Activated B cell treated with CpG ODN at 0.5 μM for 24 hours (primary cell): ENCODE measurements around the gene SETMAR. TPM values are rescaled to one million over a fixed set of nuclear protein-coding genes. Genes with fewer than 3 reads are reported as not detected.
A peak's percentile ranks its signal among the peaks of the same experiment; 100 is the strongest.
"Not testable (repeated sequence)": the region's sequence is repeated elsewhere in the genome, so short reads cannot be mapped to it uniquely, and the experiment has no call there.

Experiments used
- ATAC-seq: fragments of 200-7000 bp; cut with Tn5 transposase; one replicate; pipeline ENCODE4 v1.10.0; 2021; ENCODE audit warnings: low read depth, mild to moderate bottlenecking, moderate library complexity
- CTCF ChIA-PET: fragments of 350-600 bp; sonication (Branson Sonifier 250); formaldehyde crosslinking; loops from one replicate; lab custom pipeline; 2021; ENCODE audit warnings: antibody characterized with exemption; lab: Charles Lee
- POLR2A ChIA-PET: fragments of 350-600 bp; sonication (Branson Sonifier 250); formaldehyde crosslinking; loops from one replicate; lab custom pipeline; 2021; ENCODE audit warnings: antibody characterized with exemption; lab: Charles Lee
- DNase-seq: peaks from one replicate; pipeline ENCODE4 v3.0.0; 2022
- H3K27ac Mint-ChIP-seq: one replicate; pipeline ENCODE4 v1.8.0; 2020; ENCODE audit warnings: mixed read lengths
- H3K27me3 Mint-ChIP-seq: one replicate; pipeline ENCODE4 v1.8.0; 2021; ENCODE audit warnings: mixed read lengths
- H3K36me3 Mint-ChIP-seq: one replicate; pipeline ENCODE4 v1.8.0; 2021; ENCODE audit warnings: low read depth, mixed read lengths
- H3K4me1 Mint-ChIP-seq: one replicate; pipeline ENCODE4 v1.8.0; 2021; ENCODE audit warnings: mixed read lengths
- H3K4me3 Mint-ChIP-seq: one replicate; pipeline ENCODE4 v1.8.0; 2020; ENCODE audit warnings: mild to moderate bottlenecking, mixed read lengths
- H3K9me3 Mint-ChIP-seq: one replicate; pipeline ENCODE4 v1.8.0; 2020; ENCODE audit warnings: mixed read lengths
- CTCF ChIP-seq: fragments of 200-600 bp; IDR thresholded peaks from one replicate; pipeline ENCODE4 v1.8.0; 2022; ENCODE audit warnings: antibody characterized with exemption, mild to moderate bottlenecking
- intact Hi-C: fragments of 100-400 bp; cut with micrococcal nuclease; formaldehyde crosslinking; loops from one replicate; pipeline ENCODE4 v1.15.1; 2024
- total RNA-seq: library from RNA; stranded (reverse); gene quantifications from 2 replicates; pipeline ENCODE4 v1.2.3, GENCODE V29; 2022

SETMAR gene
- total RNA-seq, 1 donor from 2014 or later = 11.4 TPM

- intact Hi-C loops = loop anchor here (1.0 kb wide), 2 partner anchors 1090 to 1094 kb away; no protein-coding TSS in a partner anchor
- no peaks in the 10 kb centered on the region for H3K4me1 Mint-ChIP-seq
- no peak overlapping the region for H3K4me3 Mint-ChIP-seq
- H3K36me3 Mint-ChIP-seq = no peaks in the 10 kb centered on the region
- no peaks in the 10 kb centered on the region for H3K27me3 Mint-ChIP-seq
- no peak overlapping the region for H3K27ac Mint-ChIP-seq
- DNase-seq (no peak), ATAC-seq (peak; percentile 74)
- CTCF ChIA-PET = interaction anchor here (0.6 to 12.1 kb wide), 9 partner anchors 9 to 1203 kb away, joined by 3 to 222 read pairs (median 4); no protein-coding TSS in a partner anchor
- TF ChIP-seq CTCF = peak; percentile 95
- H3K9me3 Mint-ChIP-seq = no peaks in the 10 kb centered on the region
- POLR2A ChIA-PET = interaction anchor here (0.6 kb wide), 1 partner anchor 917 kb away, joined by 4 read pairs; no protein-coding TSS in a partner anchor
Measured at GRCh38 chr3:4290272-4290893, 12.8 kb upstream of the SETMAR start.

DNA sequence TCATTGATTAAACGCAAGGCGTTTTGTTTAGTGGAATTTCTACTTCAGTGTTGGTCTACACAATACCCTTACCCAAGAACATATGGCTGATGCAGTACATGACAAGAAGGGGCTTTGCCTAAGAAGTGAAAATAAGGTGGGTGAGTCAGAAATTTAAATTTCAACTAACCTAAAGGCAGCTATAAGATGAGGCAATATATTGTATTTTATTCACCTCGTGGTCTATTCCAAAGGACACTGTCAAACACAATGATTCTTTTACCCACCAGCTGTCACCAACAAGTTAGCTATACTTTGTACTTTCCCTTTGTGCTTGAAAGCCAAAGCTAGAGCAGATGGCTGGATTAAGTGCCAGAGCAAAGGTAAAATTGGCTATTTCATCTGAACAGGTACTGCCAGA is 10.9 kb upstream of the SETMAR start:
- intact Hi-C loops = no loop called here
- Mint-ChIP-seq H3K4me1 (no peaks in the 10 kb centered on the region), H3K4me3 (no peak overlapping the region), H3K9me3 (no peaks in the 10 kb centered on the region), H3K36me3 (no peaks in the 10 kb centered on the region), H3K27ac (no peak overlapping the region), H3K27me3 (no peaks in the 10 kb centered on the region)
- no peak for TF ChIP-seq CTCF
- DNase-seq = no peak
- ATAC-seq = no peak
- ChIA-PET CTCF (interaction anchor here (1.5 to 12.1 kb wide), 2 partner anchors 21 to 1092 kb away, joined by 4 to 222 read pairs; no protein-coding TSS in a partner anchor), POLR2A (no interaction called here)

GRCh38 chr3:4294616-4295327 is 8.4 kb upstream of the SETMAR start:
- H3K36me3 Mint-ChIP-seq = no peaks in the 10 kb centered on the region
- no peak for TF ChIP-seq CTCF
- ATAC-seq (no peak), DNase-seq (no peak)
- no peak overlapping the region for H3K27ac Mint-ChIP-seq
- CTCF ChIA-PET = interaction anchor here (3.4 to 12.1 kb wide), 2 partner anchors 1094 kb away, joined by 21 to 222 read pairs; no protein-coding TSS in a partner anchor
- POLR2A ChIA-PET = no interaction called here
- intact Hi-C loops = no loop called here
- H3K27me3 Mint-ChIP-seq = no peaks in the 10 kb centered on the region
- H3K4me1 Mint-ChIP-seq = no peaks in the 10 kb centered on the region
- H3K4me3 Mint-ChIP-seq = no peak overlapping the region
- no peaks in the 10 kb centered on the region for H3K9me3 Mint-ChIP-seq

DNA sequence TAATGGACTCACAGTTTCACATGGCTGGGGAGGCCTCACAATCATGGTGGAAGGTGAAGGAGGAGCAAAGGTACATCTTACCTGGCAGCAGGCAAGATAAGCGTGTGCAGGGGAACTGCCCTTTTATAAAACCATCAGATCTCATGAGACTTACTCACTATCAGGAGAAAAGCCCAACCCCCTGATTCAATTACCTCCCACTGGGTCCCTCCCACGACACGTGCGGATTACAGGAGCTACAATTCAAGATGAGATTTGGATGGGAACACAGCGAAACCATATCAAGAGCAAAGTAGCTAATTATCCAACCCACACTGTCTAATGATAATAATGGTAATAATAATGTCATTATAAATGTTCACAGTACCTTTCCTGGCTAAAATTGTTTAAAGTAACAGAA is 6.7 kb upstream of the SETMAR start:
- H3K9me3 Mint-ChIP-seq, H3K4me3 Mint-ChIP-seq, H3K36me3 Mint-ChIP-seq, ATAC-seq, DNase-seq, H3K27me3 Mint-ChIP-seq, intact Hi-C loops, H3K27ac Mint-ChIP-seq, POLR2A ChIA-PET, H3K4me1 Mint-ChIP-seq: not testable (repeated sequence)
- CTCF ChIA-PET = interaction anchor here (3.4 kb wide), 1 partner anchor 1096 kb away, joined by 21 read pairs; no protein-coding TSS in a partner anchor

DNA sequence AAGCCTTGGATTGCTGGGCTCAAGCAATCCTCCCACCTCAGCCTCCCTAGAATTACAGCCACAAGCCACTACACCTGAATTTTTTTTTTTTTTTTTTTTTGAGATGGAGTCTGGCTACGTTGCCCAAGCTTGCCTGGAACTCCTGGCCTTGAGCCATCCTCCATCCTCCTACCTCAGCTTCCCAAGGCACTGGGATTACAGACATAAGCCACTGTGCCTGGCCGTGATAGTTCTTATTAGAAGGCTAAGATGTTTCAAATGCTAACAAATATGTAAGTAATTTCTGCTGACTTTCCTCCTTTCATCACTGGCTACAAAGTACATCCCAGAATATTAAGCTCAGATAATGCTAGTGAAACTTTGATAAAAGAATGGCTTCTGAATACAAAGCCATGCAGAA is 5.7 kb upstream of the SETMAR start:
- H3K36me3 Mint-ChIP-seq = no peaks in the 10 kb centered on the region
- no peaks in the 10 kb centered on the region for H3K27me3 Mint-ChIP-seq
- H3K9me3 Mint-ChIP-seq = no peaks in the 10 kb centered on the region
- ATAC-seq (no peak), DNase-seq (no peak)
- H3K4me3 Mint-ChIP-seq = no peak overlapping the region
- intact Hi-C loops = no loop called here
- H3K4me1 Mint-ChIP-seq = no peaks in the 10 kb centered on the region
- ChIA-PET POLR2A (no interaction called here), CTCF (interaction anchor here (0.8 to 3.4 kb wide), 3 partner anchors 9 to 1097 kb away, joined by 3 to 21 read pairs (median 10); no protein-coding TSS in a partner anchor)
- TF ChIP-seq CTCF = no peak
- H3K27ac Mint-ChIP-seq = no peak overlapping the region
